Measurements from ENCODE around the gene CTF1.
"Not testable (repeated sequence)": the region's sequence is repeated elsewhere in the genome, so short reads cannot be mapped to it uniquely, and the experiment has no call there.

Gene CTF1

GRCh38 chr16:30925632-30925987 is 29.2 kb downstream of the CTF1 start:
- no peak for TF ChIP-seq ZNF274 (IDR thresholded peaks at IDR 0.05; ENCODE audit: low read depth, low read length)
- no peak overlapping the region for H3K4me3 ChIP-seq (ENCODE audit: low read length)

- H3K4me3 ChIP-seq (ENCODE audit: low read length) = no peak overlapping the region
Observed at GRCh38 chr16:30925995-30926811, 29.8 kb downstream of the CTF1 start.

DNA sequence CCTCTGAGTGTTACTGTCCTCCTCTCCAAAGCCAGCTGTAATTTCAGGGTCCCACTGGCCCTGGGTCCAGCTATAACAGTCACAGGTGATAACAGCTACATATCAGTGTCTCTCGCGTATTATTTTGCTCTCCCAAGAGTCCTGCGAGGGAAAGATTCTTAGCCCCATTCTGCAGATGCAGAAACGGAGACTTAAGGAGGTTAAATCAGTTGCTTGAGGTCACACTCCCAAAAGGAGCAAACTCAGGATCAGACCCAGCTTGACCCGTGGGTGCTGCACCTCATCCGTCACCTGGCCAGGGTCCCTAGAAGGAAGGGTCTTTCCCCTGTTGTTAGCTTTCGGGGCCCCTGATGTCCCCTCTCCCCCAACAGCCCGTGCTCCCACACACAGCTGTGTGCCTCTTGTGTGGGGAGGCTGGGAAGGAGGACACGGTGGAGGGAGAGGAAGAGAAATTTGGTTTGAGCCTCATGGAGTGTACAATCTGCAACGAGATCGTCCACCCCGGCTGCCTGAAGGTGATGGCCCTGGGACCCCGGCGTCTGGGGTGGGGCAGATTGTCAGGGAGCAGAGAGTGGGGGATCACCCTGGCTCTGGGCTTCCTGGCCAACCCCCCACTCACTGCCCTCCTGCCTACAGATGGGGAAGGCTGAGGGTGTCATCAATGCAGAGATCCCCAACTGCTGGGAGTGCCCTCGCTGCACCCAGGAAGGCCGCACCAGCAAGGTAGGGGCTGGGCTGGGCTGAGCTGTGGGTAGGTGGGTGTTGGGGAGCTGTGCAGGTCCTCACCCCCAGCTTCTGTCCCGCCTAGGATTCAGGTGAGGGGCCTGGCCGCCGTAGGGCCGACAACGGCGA is 30.7 kb downstream of the CTF1 start:
- no peak for TF ChIP-seq ZNF274 (IDR thresholded peaks at IDR 0.05; ENCODE audit: low read depth, low read length)
- no peak overlapping the region for H3K4me3 ChIP-seq (ENCODE audit: low read length)

More at GRCh38 chr16:30925995-30926811, 29.8 kb downstream of the CTF1 start:
- no peak for TF ChIP-seq ZNF274 (IDR thresholded peaks at IDR 0.05; ENCODE audit: low read depth, low read length)

DNA sequence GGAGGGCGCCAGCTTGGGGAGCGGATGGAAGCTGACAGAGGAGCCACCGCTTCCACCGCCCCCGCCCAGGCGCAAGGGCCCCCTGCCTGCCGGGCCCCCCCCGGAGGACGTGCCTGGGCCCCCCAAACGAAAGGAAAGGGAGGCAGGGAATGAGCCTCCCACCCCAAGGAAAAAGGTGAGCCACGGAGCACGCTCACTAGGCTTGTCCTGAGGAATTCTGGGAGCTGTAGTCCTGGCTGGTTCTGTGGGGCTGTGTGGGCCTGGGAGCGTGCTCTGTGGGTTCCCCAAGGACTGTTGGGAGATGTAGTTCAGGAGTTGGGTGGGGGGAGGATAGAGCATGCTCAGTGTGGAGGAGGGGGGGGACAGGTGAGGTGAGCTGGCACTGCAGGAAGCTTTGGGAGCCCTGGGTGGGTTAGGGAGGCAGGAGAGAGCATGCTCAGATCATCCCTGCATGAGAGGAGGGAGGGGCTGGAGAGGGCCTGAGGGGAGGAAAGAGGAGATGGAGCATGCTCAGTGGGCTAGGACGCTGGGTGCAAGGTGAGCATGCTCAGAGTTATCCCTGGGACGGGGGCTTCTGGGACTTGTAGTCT is 31.5 kb downstream of the CTF1 start:
- no peak overlapping the region for H3K4me3 ChIP-seq (ENCODE audit: low read length)
- TF ChIP-seq ZNF274 (IDR thresholded peaks at IDR 0.05; ENCODE audit: low read depth, low read length) = no peak

DNA sequence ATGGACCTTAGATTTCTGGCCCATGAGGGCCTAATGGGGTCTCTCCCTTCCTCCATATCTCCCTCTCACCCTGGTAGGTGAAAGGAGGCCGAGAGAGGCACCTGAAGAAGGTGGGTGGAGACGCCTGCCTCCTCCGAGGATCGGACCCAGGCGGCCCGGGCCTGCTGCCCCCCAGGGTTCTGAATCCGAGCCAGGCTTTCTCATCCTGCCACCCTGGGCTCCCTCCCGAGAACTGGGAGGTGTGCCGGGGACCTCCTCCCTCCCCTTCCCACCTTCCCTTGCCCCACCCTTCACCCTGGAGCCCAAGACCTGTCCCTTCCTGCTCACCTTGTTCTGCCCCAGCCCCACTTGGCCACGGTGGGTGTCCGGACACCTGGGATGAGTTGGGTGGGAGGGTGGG is 32.0 kb downstream of the CTF1 start:
- no peak overlapping the region for H3K4me3 ChIP-seq (ENCODE audit: low read length)
- TF ChIP-seq ZNF274 (IDR thresholded peaks at IDR 0.05; ENCODE audit: low read depth, low read length) = no peak

GRCh38 chr16:30929167-30929566 is 32.8 kb downstream of the CTF1 start:
- no peak overlapping the region for H3K4me3 ChIP-seq (ENCODE audit: low read length)
- no peak for TF ChIP-seq ZNF274 (IDR thresholded peaks at IDR 0.05; ENCODE audit: low read depth, low read length)

DNA sequence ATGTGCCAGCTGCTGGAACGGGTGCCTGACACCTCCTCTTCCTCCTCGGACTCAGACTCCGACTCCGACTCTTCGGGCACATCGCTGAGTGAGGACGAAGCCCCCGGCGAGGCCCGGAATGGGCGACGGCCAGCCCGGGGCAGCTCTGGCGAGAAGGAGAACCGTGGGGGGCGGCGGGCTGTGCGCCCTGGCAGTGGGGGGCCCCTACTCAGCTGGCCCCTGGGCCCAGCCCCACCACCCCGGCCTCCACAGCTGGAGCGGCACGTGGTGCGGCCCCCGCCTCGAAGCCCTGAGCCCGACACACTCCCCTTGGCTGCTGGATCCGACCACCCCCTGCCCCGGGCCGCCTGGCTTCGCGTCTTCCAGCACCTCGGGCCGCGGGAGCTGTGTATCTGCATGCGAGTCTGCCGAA is 33.8 kb downstream of the CTF1 start:
- no peak overlapping the region for H3K4me3 ChIP-seq (ENCODE audit: low read length)
- TF ChIP-seq ZNF274 (IDR thresholded peaks at IDR 0.05; ENCODE audit: low read depth, low read length) = no peak

GRCh38 chr16:30931068-30931650 is 34.7 kb downstream of the CTF1 start:
- TF ChIP-seq ZNF274 (IDR thresholded peaks at IDR 0.05; ENCODE audit: low read depth, low read length) = no peak
- no peak overlapping the region for H3K4me3 ChIP-seq (ENCODE audit: low read length)

DNA sequence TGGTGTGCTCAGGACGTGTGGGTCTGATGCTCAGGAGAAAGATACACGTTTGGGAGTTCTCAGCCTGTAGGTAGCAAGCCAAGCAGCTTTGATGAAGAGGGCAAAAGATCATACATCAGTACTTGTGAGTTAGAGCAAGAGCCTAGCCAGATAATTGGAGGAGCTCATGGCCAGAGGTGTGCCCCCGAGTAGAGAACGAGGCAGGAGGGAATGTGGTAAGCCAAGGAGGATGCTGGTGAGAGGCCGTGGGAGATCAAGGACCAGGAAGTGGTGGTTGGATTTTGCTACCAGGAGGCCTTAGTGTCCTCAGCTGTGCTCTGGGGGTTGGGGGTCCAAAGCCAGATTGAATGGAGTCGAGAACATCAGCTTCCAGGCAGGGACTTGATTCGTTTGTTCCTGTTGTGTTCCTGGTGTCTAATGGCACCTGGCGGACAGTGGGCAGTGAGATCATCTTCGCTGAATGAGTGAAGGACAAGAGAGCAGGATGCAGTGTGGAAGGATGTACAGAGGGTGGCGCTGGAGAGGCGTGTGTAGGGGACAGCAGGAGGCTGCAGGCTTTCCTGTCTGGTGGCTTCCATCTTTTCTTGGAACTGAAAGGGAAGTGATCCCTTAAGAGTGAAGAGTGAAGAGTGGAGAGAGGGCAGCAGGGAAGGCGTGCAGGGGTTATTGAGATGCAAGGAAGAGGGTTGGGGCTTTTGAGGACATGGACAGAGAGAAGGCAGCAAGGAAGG is 38.6 kb downstream of the CTF1 start:
- TF ChIP-seq ZNF274 (IDR thresholded peaks at IDR 0.05; ENCODE audit: low read depth, low read length) = no peak
- H3K4me3 ChIP-seq (ENCODE audit: low read length) = no peak overlapping the region

DNA sequence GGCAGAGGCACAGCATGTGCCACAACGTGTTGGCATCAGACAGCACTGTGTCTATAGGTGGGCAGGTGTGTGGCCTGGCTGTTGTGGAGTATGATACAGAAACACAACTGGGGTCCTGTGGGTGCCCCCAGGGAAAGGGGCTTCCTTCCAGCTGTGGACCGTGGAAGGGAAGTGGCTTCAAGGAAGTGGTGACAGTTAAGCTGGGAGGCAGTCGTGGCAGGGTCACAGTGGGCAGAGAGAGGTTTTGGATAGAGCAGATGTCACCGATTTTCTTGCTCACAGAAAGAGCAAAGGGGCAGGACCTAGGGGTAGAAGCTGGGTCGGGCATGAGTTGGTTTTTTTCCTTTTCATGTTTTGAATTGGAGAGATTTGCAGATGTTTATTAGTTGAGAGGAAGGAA is 41.3 kb downstream of the CTF1 start:
- no peak overlapping the region for H3K4me3 ChIP-seq (ENCODE audit: low read length)
- no peak for TF ChIP-seq ZNF274 (IDR thresholded peaks at IDR 0.05; ENCODE audit: low read depth, low read length)

- H3K4me3 ChIP-seq (ENCODE audit: low read length) = not testable (repeated sequence)
Observed at GRCh38 chr16:30939571-30939970, 43.2 kb downstream of the CTF1 start.

DNA sequence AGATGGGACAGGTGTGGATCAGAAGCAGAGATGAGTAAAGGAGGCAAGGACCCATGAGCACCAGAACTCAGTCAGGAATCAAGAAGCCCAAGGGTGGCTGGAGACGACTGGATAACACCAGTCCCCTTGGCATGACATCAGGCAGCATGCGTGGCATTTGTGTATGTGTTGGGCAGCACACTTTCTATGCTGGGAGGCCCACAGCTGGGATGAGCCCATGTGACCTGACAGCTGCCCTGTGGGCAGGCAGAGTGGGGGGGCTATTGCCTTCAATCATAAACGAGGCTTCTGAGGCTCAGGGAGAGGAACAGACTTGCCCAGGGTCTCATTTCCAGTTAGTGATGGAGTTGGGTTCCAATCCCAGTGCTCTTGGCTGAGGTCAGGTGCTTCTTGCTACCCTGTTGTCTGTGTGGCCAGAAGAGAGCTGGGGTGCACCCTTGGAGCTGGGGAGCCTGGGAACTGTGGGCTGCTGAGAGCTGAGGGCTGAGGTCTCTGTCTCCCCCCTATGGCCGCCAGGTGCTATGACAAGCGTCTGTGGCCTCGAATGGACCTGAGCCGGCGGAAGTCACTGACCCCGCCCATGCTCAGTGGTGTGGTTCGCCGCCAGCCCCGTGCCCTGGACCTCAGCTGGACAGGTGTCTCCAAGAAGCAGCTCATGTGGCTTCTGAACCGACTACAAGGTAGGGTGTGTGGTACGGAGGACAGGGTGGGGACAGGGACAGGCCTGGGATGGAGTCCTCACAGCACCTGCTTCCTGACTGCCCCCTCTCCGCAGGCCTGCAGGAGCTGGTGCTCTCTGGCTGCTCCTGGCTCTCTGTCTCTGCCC is 45.4 kb downstream of the CTF1 start:
- no peak overlapping the region for H3K4me3 ChIP-seq (ENCODE audit: low read length)
- TF ChIP-seq ZNF274 (IDR thresholded peaks at IDR 0.05; ENCODE audit: low read depth, low read length) = no peak

DNA sequence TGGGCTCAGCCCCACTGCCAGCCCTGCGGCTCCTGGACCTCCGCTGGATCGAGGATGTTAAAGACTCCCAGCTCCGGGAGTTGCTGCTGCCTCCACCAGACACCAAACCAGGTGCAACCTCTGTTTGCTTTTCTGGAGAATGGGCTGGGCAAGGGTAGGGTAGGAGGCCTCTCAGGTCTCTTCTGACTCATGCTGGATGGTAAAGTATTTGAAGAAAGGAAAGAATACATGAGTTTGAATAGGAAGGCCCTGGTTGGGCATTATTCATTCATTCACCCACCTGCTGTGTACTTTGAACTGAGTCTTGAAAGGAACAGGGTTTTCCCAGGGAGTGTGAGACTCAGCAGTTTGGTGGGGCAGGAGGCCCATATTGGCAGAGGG is 46.0 kb downstream of the CTF1 start:
- no peak overlapping the region for H3K4me3 ChIP-seq (ENCODE audit: low read length)
- no peak for TF ChIP-seq ZNF274 (IDR thresholded peaks at IDR 0.05; ENCODE audit: low read depth, low read length)
